HG03469 (cell line): ENCODE results near the gene DUSP3.

Experiments
- ATAC-seq: cut with Tn5 transposase; IDR thresholded peaks from one replicate; pipeline ENCODE4 v1.9.1; 2021; ENCODE audit warnings: mild to moderate bottlenecking, moderate library complexity, moderate number of reproducible peaks; ENCODE audit not compliant: unreplicated experiment

DUSP3 gene

GRCh38 chr17:43769859-43770258, 8.9 kb downstream of the DUSP3 start:
- no peak for ATAC-seq

- ATAC-seq = no peak
Observed at GRCh38 chr17:43769426-43769825, 9.4 kb downstream of the DUSP3 start.

DNA sequence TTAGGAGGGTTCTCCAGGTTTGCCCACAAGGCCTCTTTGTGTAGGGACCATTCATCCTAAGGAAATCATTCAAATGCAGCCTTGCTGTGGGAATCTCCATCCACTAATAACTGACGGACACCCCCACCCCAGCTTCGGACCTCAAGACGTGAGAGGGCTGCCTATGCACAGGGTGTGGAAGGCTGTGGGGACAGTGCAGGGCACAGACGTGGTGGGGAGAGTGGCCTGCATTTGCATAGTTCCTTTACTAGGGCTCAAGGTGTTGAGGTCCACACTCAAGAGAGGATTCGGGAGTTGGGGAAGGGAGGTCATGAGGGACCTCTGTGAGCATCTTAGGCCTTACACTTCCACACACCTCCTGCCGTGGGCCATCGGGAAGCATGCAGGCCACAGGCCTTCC, 9.8 kb downstream of the DUSP3 start:
- no peak for ATAC-seq

GRCh38 chr17:43768382-43768781, 10.4 kb downstream of the DUSP3 start:
- ATAC-seq = no peak

DNA sequence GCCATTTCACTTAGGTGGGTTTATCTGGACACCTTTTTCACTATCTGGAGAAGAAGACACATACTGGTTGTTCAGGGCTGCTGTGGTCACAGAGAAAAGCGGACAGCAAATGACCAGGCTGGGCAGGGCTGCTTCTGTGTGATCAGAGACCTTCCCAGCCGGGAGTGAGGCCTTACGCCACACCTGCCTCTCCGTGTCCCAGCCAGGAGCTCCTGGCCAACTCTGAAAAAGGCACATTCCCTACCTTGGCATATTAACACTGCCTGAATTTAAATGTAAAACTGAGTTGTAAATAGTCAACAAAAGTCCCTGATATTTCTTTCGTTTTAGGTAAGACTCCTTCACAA, 11.1 kb downstream of the DUSP3 start:
- ATAC-seq = no peak

- no peak for ATAC-seq
Observed at GRCh38 chr17:43767053-43767712, 11.6 kb downstream of the DUSP3 start.

- ATAC-seq = no peak
Observed at GRCh38 chr17:43766413-43767052, 12.2 kb downstream of the DUSP3 start.

DNA sequence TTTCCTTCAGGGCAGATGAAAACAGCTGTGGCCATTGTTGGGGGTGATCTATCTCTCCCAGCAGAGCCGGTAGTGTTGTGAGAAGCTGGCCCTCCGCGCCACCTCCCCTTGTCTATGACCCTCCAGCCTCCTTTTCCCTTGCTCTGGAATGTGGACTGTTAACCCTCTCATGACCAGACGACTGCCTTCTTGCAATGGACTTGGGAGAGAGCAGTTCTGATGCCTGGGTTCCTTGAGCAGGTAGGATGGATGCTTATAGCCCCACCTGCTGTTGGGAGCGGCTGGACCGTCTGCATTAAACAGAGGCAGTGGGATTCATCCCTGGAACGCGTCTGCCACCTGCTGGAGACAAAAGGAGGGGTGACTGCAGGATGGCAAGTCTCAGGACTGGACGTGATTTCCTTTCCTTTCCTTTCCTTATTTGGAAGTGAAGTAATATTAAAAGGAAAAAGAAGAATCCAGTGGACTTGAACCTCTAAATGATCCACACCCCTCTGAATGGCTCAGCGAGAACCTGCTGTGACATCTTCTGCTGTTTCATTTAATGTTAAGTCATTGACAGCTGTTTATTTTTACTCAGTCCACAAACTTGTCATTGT, 18.4 kb downstream of the DUSP3 start:
- ATAC-seq = no peak

DNA sequence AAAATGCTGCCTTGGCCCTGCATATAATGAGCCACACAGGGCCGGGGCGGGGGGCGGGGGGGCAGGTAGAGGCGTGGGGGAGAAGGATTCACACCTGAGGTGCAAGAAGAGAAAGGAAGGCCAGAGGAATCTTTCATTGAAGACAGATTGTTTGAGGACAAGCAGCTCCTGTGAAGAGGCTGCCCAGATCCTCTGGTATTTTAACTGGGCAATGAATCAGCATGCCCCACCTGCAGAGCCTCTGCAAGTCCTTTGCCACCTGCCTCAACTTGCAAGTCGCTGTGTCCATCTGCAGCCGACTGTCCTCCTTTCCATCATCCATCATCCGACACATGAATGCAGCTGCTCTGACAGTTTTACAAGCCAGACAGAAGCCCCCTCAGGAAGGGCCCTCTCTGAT, 18.9 kb downstream of the DUSP3 start:
- no peak for ATAC-seq

GRCh38 chr17:43758497-43759174, 20.1 kb downstream of the DUSP3 start, which contains the start of gene SOST:
Gene SOST, minus strand, starts transcription at chr17:43758791. Its CDS starts 50 bp downstream, at chr17:43758741.
- no peak for ATAC-seq

DNA sequence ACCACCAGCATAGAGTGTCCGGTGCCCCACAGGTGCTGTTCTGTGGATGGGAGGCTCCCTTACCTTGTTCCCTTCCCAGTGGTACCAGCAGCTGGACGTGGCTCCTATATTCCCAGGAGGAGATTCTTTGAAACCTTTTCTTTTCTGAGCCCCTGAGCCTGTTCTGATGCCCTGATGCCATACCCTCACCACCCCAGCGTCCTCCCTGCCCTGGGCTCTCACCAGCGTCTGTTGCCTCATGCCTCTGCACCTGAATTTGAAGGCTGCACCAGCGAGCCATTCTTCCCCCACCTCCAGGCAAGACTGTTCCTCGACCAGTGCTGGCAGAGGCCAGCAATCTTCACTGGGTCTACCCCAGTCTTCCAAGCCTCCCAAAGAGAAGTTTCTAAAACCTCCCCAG, 20.7 kb downstream of the DUSP3 start:
- ATAC-seq = no peak

DNA sequence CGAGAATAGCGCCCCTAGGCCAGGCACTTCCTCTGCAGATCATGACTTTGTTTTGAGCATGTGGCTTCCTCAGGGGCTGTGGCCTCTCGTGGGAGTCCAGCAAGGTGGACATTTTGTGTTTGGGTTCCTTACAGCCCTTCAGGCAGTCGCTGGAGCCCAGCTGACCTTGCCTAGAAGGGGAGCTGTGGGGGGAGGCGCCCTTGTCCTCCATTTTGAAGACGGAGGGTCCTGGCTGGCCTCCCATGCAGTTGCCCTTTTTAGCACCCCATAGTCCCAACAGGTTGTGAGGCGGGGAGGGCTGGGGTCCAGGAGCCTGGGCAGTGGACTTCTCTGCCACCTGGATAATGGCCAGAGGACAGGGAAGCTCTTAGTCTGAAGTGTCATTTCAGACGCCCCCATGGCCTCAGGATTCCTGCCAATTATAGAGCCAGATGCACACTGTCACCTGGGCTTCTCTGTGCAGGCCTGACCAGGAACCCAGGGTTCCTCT, 21.6 kb downstream of the DUSP3 start:
- ATAC-seq = no peak

DNA sequence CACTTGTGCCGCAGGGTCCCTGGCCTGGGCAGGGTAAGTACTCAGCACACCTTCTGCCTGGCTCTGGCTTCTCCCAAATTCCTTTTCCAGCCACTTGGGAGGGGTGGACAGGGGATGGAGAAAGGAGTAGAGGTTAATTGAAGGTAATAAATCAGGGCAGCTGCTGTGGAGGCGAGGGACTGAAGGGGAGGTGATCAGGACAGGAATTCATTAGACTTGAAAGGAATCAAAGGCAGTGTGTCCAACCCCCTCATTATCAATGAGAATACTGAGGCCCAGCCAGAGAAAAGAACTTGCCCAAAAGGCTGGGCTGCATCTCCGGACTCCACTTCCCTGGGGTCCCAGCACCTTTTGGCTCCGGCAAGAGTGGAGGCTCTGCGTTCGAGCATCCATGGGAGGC, 22.6 kb downstream of the DUSP3 start:
- no peak for ATAC-seq

DNA sequence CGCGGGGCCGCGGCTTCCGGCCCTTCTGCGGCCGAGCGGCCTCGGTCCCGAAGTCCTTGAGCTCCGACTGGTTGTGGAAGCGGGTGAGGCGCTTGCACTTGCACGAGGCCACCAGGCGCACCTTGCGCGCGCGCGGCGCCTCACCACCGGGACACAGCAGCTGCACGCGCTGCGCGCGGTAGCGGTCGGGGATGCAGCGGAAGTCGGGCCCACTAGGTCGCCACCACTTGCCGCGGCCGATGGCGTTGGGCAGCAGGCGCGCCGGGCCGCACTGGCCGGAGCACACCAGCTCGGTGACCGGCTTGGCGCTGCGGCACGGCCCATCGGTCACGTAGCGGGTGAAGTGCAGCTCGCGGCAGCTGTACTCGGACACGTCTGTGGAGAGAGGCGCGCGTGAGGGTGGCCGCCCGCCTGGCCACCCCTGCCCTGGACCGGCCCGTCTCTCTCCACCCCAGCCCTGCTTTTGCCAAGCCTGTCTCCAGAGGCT, 23.3 kb downstream of the DUSP3 start:
- no peak for ATAC-seq

DNA sequence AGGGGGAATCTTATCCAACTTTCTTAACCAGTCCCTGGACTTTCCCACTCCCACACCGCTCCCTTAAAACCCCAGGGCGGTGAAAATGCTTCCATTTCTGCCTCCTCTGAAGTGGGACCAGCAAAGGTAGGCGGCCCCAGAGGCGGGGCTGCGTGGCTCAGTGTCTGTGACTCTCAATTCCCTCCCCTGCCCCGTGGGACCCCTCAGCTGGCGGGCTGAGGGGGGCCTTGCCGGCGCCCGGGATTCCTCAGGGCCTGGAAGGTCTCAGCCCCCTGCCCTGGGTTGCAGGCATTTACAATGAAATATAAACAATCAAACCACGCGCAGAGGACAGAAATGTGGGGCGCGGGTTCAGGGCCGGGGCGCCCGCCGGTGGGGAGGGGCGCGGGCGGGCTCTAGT, 23.8 kb downstream of the DUSP3 start:
- ATAC-seq = no peak

GRCh38 chr17:43753493-43754129, 25.2 kb downstream of the DUSP3 start:
- no peak for ATAC-seq

DNA sequence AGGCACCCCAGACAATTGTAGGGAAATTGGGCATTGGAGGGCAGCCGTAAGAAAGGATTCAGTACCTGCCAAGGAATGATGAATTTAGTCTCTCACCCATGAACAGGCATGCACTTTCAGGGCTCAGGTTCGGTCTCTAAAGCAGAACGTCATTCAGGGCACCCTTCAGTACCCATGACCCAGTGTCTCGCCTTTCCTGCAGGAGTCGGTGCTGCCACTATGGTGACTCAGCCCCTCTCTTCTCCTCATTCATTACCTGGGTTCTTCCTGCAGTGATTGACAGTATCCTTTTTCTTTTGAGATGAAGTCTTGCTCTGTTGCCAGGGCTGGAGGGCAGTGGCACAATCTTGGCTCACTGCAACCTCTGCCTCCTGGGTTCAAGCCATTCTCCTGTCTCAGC, 28.6 kb downstream of the DUSP3 start:
- no peak for ATAC-seq

GRCh38 chr17:43745541-43745940, 33.2 kb downstream of the DUSP3 start:
- ATAC-seq = no peak

GRCh38 chr17:43741636-43742035, 37.1 kb downstream of the DUSP3 start:
- ATAC-seq = no peak

DNA sequence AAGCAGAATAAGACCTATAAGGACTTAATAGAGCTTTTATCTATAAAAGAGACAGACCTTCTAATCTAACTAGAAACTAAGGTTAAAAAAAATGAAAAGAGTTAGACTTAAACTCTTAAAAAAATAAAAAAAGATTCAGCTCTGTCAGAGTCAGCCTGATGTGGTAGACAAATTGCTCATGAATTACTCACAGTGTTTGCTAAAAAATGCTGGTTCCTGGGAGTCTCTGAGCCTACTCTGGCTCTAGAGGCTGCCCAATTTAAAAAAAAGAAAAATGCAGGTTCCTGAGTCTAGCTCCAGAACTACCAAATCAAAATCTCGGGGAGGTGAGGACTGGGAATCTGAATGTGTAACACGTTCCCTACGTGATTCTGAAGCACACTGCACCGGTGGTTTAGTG, 38.2 kb downstream of the DUSP3 start:
- no peak for ATAC-seq

DNA sequence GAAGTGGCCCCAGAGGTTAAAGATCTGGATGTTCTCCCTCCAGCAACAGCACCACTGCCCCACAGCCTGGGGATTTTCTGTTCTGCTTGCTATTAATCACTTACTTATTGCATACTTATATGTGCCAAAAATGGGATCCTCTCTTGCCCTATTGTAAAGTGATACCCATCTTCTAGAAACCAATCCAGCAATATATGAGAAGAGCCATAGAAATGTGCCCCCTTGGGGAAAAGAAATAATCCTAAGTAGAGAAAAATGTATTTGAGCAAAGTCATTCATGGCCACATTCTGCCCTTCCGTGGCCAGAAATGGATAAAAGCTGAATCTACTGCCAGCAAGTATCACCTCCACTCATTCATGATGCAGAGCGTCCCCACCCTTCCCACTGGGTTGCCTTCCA, 41.1 kb downstream of the DUSP3 start:
- ATAC-seq = no peak
